Endometrial microvascular endothelial cells (primary cell): ENCODE measurements around the gene PPM1L. TPM values are rescaled to one million over a fixed set of nuclear protein-coding genes. Genes with fewer than 3 reads are reported as not detected.

Experiments
- in situ Hi-C: cut with HindIII; loops from 2 replicates; pipeline ENCODE4 v1.10.0; 2017; ENCODE audit warnings: low sequenced_read_pairs, low pct_unique_long_range_greater_than_20kb; ENCODE audit errors: inconsistent ontology term
- total RNA-seq: library from RNA; depleted of rRNA; stranded (reverse); fragments of >200 nt; gene quantifications from one replicate; pipeline ENCODE4 v1.2.3, GENCODE V29; 2015; ENCODE audit errors: inconsistent ontology term

Gene PPM1L
- total RNA-seq, 1 donor from 2014 or later, result 0.46 TPM

- in situ Hi-C loops, result no loop called here
Measured at GRCh38 chr3:160796813-160797164, 40.8 kb downstream of the PPM1L start.

GRCh38 chr3:160797356-160797755, 41.3 kb downstream of the PPM1L start:
- in situ Hi-C loops, result no loop called here

GRCh38 chr3:160801386-160802118, 45.5 kb downstream of the PPM1L start:
- in situ Hi-C loops, result no loop called here

GRCh38 chr3:160804762-160805161, 48.7 kb downstream of the PPM1L start:
- in situ Hi-C loops, result no loop called here

GRCh38 chr3:160806094-160806493, 50.1 kb downstream of the PPM1L start:
- in situ Hi-C loops, result no loop called here

- in situ Hi-C loops, result no loop called here
Measured at GRCh38 chr3:160806686-160807085, 50.7 kb downstream of the PPM1L start.

- in situ Hi-C loops, result no loop called here
Measured at GRCh38 chr3:160808838-160809237, 52.8 kb downstream of the PPM1L start.

GRCh38 chr3:160809453-160809852, 53.4 kb downstream of the PPM1L start:
- in situ Hi-C loops, result no loop called here

- in situ Hi-C loops, result no loop called here
Measured at GRCh38 chr3:160810362-160811236, 54.6 kb downstream of the PPM1L start.

- in situ Hi-C loops, result no loop called here
Measured at GRCh38 chr3:160811237-160811548, 55.2 kb downstream of the PPM1L start.

- in situ Hi-C loops, result no loop called here
Measured at GRCh38 chr3:160812304-160812703, 56.3 kb downstream of the PPM1L start.

GRCh38 chr3:160815280-160815679, 59.2 kb downstream of the PPM1L start:
- in situ Hi-C loops, result no loop called here

GRCh38 chr3:160820022-160820421, 64.0 kb downstream of the PPM1L start:
- in situ Hi-C loops, result no loop called here

- in situ Hi-C loops, result no loop called here
Measured at GRCh38 chr3:160820430-160820829, 64.4 kb downstream of the PPM1L start.

- in situ Hi-C loops, result no loop called here
Measured at GRCh38 chr3:160822936-160823335, 66.9 kb downstream of the PPM1L start.

- in situ Hi-C loops, result no loop called here
Measured at GRCh38 chr3:160825311-160825800, 69.3 kb downstream of the PPM1L start.

- in situ Hi-C loops, result no loop called here
Measured at GRCh38 chr3:160826408-160826807, 70.4 kb downstream of the PPM1L start.

- in situ Hi-C loops, result no loop called here
Measured at GRCh38 chr3:160826991-160827390, 71.0 kb downstream of the PPM1L start.

GRCh38 chr3:160827516-160827915, 71.5 kb downstream of the PPM1L start:
- in situ Hi-C loops, result no loop called here

GRCh38 chr3:160828880-160829279, 72.8 kb downstream of the PPM1L start:
- in situ Hi-C loops, result no loop called here
